Activated B cell treated with CpG ODN at 0.5 μM for 24 hours (primary cell): ENCODE measurements around the gene FGD1. TPM values are rescaled to one million over a fixed set of nuclear protein-coding genes. Genes with fewer than 3 reads are reported as not detected.
"Not testable (repeated sequence)": the region's sequence is repeated elsewhere in the genome, so short reads cannot be mapped to it uniquely, and the experiment has no call there.

Experiments used
- ATAC-seq: fragments of 200-7000 bp; cut with Tn5 transposase; one replicate; pipeline ENCODE4 v1.10.0; 2021; ENCODE audit warnings: low read depth, mild to moderate bottlenecking, moderate library complexity
- CTCF ChIA-PET: fragments of 350-600 bp; sonication (Branson Sonifier 250); formaldehyde crosslinking; loops from one replicate; lab custom pipeline; 2021; ENCODE audit warnings: antibody characterized with exemption; lab: Charles Lee
- POLR2A ChIA-PET: fragments of 350-600 bp; sonication (Branson Sonifier 250); formaldehyde crosslinking; loops from one replicate; lab custom pipeline; 2021; ENCODE audit warnings: antibody characterized with exemption; lab: Charles Lee
- DNase-seq: peaks from one replicate; pipeline ENCODE4 v3.0.0; 2022
- H3K27ac Mint-ChIP-seq: one replicate; pipeline ENCODE4 v1.8.0; 2020; ENCODE audit warnings: mixed read lengths
- H3K27me3 Mint-ChIP-seq: one replicate; pipeline ENCODE4 v1.8.0; 2021; ENCODE audit warnings: mixed read lengths
- H3K36me3 Mint-ChIP-seq: one replicate; pipeline ENCODE4 v1.8.0; 2021; ENCODE audit warnings: low read depth, mixed read lengths
- H3K4me1 Mint-ChIP-seq: one replicate; pipeline ENCODE4 v1.8.0; 2021; ENCODE audit warnings: mixed read lengths
- H3K4me3 Mint-ChIP-seq: one replicate; pipeline ENCODE4 v1.8.0; 2020; ENCODE audit warnings: mild to moderate bottlenecking, mixed read lengths
- H3K9me3 Mint-ChIP-seq: one replicate; pipeline ENCODE4 v1.8.0; 2020; ENCODE audit warnings: mixed read lengths
- CTCF ChIP-seq: fragments of 200-600 bp; IDR thresholded peaks from one replicate; pipeline ENCODE4 v1.8.0; 2022; ENCODE audit warnings: antibody characterized with exemption, mild to moderate bottlenecking
- intact Hi-C: fragments of 100-400 bp; cut with micrococcal nuclease; formaldehyde crosslinking; loops from one replicate; pipeline ENCODE4 v1.15.1; 2024
- total RNA-seq: library from RNA; stranded (reverse); gene quantifications from 2 replicates; pipeline ENCODE4 v1.2.3, GENCODE V29; 2022

FGD1 gene
- total RNA-seq, 1 donor from 2014 or later: not detected

- intact Hi-C loops: no loop called here
- ChIA-PET POLR2A (no interaction called here), CTCF (no interaction called here)
- H3K4me3 Mint-ChIP-seq: peak overlapping the region; percentile 77
- H3K27ac Mint-ChIP-seq: no peak overlapping the region
- no peaks in the 10 kb centered on the region for H3K4me1 Mint-ChIP-seq
- TF ChIP-seq CTCF: no peak
- no peaks in the 10 kb centered on the region for H3K36me3 Mint-ChIP-seq
- no peaks in the 10 kb centered on the region for H3K9me3 Mint-ChIP-seq
- ATAC-seq (no peak), DNase-seq (no peak)
- H3K27me3 Mint-ChIP-seq: peaks cover 20% of the 10 kb centered on the region
Observed at GRCh38 chrX:54494989-54495813, 833 bp downstream of the FGD1 start.

- Mint-ChIP-seq H3K4me3 (peak overlapping the region; percentile 60), H3K9me3 (no peaks in the 10 kb centered on the region), H3K27me3 (peaks cover 20% of the 10 kb centered on the region), H3K27ac (no peak overlapping the region), H3K36me3 (no peaks in the 10 kb centered on the region), H3K4me1 (no peaks in the 10 kb centered on the region)
- ChIA-PET CTCF (no interaction called here), POLR2A (no interaction called here)
- intact Hi-C loops: no loop called here
- no peak for TF ChIP-seq CTCF
- no peak for ATAC-seq
- no peak for DNase-seq
Observed at GRCh38 chrX:54494166-54494988, 1.7 kb downstream of the FGD1 start.

- TF ChIP-seq CTCF: no peak
- ChIA-PET POLR2A (no interaction called here), CTCF (no interaction called here)
- peaks cover 10% of the 10 kb centered on the region for H3K27me3 Mint-ChIP-seq
- H3K4me3 Mint-ChIP-seq: no peak overlapping the region
- no peak overlapping the region for H3K27ac Mint-ChIP-seq
- H3K36me3 Mint-ChIP-seq: no peaks in the 10 kb centered on the region
- no peaks in the 10 kb centered on the region for H3K4me1 Mint-ChIP-seq
- no peaks in the 10 kb centered on the region for H3K9me3 Mint-ChIP-seq
- ATAC-seq: no peak
- no peak for DNase-seq
- intact Hi-C loops: no loop called here
Observed at GRCh38 chrX:54492340-54492739, 3.7 kb downstream of the FGD1 start.

GRCh38 chrX:54489819-54490218, 6.2 kb downstream of the FGD1 start:
- H3K27ac Mint-ChIP-seq, ATAC-seq, intact Hi-C loops, DNase-seq, H3K4me3 Mint-ChIP-seq, POLR2A ChIA-PET, H3K36me3 Mint-ChIP-seq, CTCF ChIA-PET, H3K9me3 Mint-ChIP-seq, H3K4me1 Mint-ChIP-seq, H3K27me3 Mint-ChIP-seq: not testable (repeated sequence)

- CTCF ChIA-PET: no interaction called here
- Mint-ChIP-seq H3K27ac (no peak overlapping the region), H3K36me3 (no peaks in the 10 kb centered on the region), H3K4me3 (no peak overlapping the region), H3K4me1 (peaks cover 2% of the 10 kb centered on the region), H3K27me3 (no peaks in the 10 kb centered on the region), H3K9me3 (no peaks in the 10 kb centered on the region)
- intact Hi-C loops: no loop called here
- POLR2A ChIA-PET: no interaction called here
- TF ChIP-seq CTCF: no peak
- DNase-seq (no peak), ATAC-seq (no peak)
Observed at GRCh38 chrX:54484666-54485065, 11.4 kb downstream of the FGD1 start.
